ENCODE results near the gene DDX59.

GRCh38 chr1:200652378-200652777, 17.3 kb downstream of the DDX59 start:
- TF ChIP-seq CTCF (IDR thresholded peaks at IDR 0.05; ENCODE audit: poor library complexity) (no peak), EZH2phosphoT487 (IDR thresholded peaks at IDR 0.05; ENCODE audit: low read depth, severe bottlenecking, unreplicated experiment) (no peak), EZH2 (IDR thresholded peaks at IDR 0.05; ENCODE audit: borderline replicate concordance) (no peak)
